Amygdala (tissue), 56 donors: ENCODE results near the gene PSMB9.
"Not testable (repeated sequence)": the region's sequence is repeated elsewhere in the genome, so short reads cannot be mapped to it uniquely, and the experiment has no call there.

Experiments used
- DNase-seq, 56 donors: peaks; one replicate each; lab custom pipeline; 2025; lab: John Stamatoyannopoulos, UW

The PSMB9 gene

GRCh38 chr6:32853541-32854375, at the start of gene PSMB9, which contains the start of gene TAP1:
PSMB9 (plus strand) TSS chr6:32854192; CDS start chr6:32854230, 38 bp downstream.
TAP1 (minus strand) TSS chr6:32853704; CDS start chr6:32853636, 68 bp downstream.
- peak; percentile 75 to 99 (median 93) for DNase-seq

GRCh38 chr6:32805404-32805803, 48.6 kb upstream of the PSMB9 start:
- not testable (repeated sequence) for DNase-seq

- DNase-seq, result no peak
These were observed 46.9 kb upstream of the PSMB9 start for GRCh38 chr6:32807020-32807580.

GRCh38 chr6:32809171-32809570, 44.8 kb upstream of the PSMB9 start:
- no peak for DNase-seq

DNA sequence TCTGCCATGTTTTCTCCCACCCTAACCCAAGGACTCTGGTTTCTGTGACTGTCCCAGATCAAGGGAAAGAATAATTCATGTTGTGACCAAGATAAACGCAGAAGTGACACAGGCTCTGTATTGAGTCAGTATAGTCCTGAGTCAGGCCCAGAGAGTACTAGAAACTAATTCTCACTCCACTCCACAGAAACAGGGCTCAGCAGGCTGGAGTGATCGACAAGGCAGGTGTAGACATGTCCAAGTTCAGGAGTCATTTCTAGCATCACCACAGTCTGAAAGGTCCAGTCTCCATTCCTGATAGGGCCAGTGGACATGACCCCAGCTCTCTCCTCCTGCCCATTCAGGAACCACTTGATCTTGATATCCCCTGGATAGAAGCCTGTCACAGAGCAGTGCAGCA, 39.8 kb upstream of the PSMB9 start:
- no peak for DNase-seq

GRCh38 chr6:32815115-32815514, 38.9 kb upstream of the PSMB9 start:
- no peak for DNase-seq

GRCh38 chr6:32815996-32816395, 38.0 kb upstream of the PSMB9 start:
- DNase-seq, result no peak

DNA sequence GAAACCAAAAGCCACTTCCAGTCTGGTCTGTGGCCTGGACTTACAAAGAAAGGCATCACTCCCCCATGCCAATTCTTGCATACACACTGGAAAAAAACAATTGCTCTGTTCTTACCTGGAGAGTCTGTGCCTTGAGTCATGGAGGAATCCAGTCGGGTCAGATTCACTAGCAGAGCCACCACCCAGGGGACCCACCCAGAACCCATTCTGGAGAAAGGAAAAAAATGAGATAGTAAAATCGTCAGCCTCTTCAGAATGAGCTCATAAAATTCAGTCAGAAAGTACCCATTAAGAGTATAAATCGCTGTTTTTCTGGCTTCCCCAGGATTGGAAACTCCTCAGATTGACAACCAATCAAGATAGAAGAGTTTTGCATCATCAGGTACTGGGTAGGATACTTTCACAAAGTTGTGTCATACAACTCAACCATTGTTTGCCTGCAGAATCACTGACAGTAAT, 37.2 kb upstream of the PSMB9 start, which contains the start of gene HLA-DOB:
Gene HLA-DOB (minus strand): TSS at position 257 of the 459 bp plus-strand sequence. CDS start 51 bp downstream, at position 206.
- DNase-seq, result no peak

- DNase-seq, result no peak
These were observed 35.1 kb upstream of the PSMB9 start for GRCh38 chr6:32818867-32819266.

- DNase-seq, result no peak
These were observed 34.3 kb upstream of the PSMB9 start for GRCh38 chr6:32819729-32820128.

- DNase-seq, result no peak
These were observed 28.0 kb upstream of the PSMB9 start for GRCh38 chr6:32825966-32826365.

DNA sequence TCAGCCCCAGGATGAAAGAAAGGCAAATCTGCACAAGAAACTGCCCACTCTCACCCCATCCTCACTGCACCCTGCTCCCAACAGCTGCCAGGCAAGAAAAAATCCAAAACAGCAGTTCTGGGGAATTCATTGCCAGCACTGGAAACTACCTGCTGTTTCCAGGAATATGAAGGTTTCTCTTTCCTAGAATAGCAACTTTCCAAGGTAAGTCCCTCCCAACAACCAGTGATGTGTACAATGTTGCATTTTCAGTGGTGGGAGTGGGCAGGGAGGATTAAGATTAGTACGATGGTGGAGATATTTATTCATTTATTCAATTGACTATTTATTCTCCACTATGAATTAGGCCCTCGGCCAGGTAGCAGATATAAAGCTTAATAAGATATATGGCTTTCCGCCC, 27.0 kb upstream of the PSMB9 start:
- no peak for DNase-seq

- DNase-seq, result no peak
These were observed 24.5 kb upstream of the PSMB9 start for GRCh38 chr6:32829495-32829894.

GRCh38 chr6:32830017-32830416, 24.0 kb upstream of the PSMB9 start:
- no peak for DNase-seq

DNA sequence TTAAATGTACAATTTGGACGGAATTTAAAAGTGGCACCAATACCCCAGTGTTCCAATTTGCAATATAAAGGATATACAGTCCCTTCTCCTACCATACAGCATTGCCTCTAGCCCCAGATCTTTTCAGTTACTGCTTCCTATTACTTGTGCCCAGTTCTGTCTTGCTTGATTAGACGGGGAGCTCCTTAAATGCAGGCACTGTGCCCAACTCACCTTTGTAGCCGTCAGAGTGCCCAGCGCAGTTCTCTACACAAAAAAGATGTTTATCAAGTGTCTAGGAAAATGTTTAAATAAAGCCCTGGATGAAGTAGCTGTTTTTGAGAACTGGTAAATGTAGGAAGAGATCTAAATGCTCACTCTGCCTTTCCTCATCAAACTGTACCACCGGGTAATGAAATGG, 23.1 kb upstream of the PSMB9 start:
- DNase-seq, result no peak

DNA sequence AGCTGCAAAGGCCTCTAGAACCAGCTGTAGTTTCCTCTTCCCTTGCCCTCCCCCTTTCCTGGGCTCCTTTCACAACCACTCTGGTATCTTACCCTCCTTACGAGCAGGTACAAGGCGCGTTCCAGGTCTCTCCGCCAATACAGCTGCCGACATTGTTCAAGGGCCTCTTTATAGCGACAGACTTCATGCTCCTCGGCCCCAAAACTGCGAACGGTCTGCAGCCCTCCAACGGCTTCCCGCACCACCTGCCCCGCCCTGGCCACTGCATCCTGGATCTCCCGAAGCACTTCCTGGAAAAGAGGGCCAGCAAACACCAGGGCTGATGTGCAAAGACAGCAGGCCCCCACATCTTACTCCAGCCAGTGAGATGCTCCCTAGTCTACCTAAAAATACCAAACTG, 21.5 kb upstream of the PSMB9 start:
- DNase-seq, result no peak

DNA sequence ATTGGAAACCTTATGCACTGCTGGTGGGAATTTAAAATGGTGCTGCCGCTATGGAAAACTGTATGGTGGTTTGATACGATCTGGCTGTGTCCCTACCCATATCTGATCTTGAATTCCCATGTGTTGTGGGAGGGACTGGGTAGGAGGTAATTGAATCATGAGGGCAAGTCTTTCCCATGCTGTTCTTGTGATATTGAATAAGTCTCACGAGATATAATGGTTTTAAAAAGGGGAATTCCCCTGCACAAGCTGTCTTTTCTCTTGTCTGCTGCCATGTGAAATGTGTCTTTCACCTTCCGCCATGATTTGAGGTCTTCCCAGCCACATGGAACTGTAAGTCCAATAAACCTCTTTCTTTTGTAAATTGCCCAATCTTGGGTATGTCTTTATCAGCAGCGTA, 20.3 kb upstream of the PSMB9 start:
- DNase-seq, result no peak

- no peak for DNase-seq
These were observed 18.7 kb upstream of the PSMB9 start for GRCh38 chr6:32835167-32835893.

- no peak for DNase-seq
These were observed 17.1 kb upstream of the PSMB9 start for GRCh38 chr6:32836873-32837272.

- peak in 2 of 56 donors; percentile 34 to 37 for DNase-seq
These were observed 16.3 kb upstream of the PSMB9 start for GRCh38 chr6:32837651-32838113.
